Ishikawa (cell line): Measurements from ENCODE around the gene G6PD.

ENCODE experiments used
- EP300 ChIP-seq: IDR thresholded peaks from 2 replicates; pipeline ENCODE4 v1.6.1; 2012; ENCODE audit warnings: borderline replicate concordance
- RAD21 ChIP-seq: IDR thresholded peaks from 2 replicates; pipeline ENCODE4 v1.6.1; 2012; ENCODE audit warnings: low read depth
- TF ChIP-seq, protein P1 (sequence below): IDR thresholded peaks from 2 replicates; pipeline ENCODE4 v1.6.1; 2012

DNA sequence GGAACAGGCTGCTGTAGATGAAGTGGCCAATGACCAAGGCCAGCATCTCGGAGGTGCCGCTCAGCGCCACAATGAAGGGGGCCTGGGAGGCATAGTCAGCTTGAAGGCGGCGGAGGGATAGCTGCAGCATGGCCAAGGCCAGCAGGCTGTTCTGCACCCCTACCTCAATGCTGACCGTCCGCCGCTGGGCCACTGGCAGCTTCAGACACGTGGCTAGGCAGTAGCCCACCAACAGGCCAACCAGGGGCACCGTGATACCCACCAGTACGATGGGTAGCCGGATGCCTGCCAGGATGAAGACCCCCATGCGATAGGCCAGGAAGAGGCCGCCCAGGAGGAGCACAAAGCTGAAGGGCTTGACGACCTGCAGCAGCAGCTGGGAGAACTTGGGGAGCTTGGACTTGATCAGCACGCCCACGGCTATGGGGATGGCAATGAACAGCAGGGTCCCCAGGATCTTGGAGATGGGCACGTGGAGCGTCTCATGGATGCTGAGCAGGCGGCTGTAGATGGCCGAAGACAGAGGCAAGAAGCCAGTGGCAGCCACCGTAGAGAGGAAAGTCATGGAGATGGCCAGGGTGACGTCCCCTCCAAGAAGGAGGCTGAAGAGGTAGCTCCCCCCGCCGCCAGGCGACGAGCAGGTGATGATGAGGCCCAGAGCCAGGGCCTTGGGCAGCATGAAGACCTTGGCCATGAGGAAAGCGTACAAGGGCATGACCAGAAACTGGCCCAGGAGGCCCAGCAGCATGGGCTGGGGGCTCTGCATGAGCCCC, 58.9 kb downstream of the G6PD start:
- TF ChIP-seq EP300 (no peak), RAD21 (no peak)
- TF ChIP-seq, protein P1, sequence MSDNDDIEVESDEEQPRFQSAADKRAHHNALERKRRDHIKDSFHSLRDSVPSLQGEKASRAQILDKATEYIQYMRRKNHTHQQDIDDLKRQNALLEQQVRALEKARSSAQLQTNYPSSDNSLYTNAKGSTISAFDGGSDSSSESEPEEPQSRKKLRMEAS: no peak
